Measurements from ENCODE around the gene PLXDC1. TPM values are rescaled to one million over a fixed set of nuclear protein-coding genes. Genes with fewer than 3 reads are reported as not detected.

The PLXDC1 gene
- total and polyA plus RNA-seq, 12 donors = 1.3 to 5.6 (median 3.9) TPM

DNA sequence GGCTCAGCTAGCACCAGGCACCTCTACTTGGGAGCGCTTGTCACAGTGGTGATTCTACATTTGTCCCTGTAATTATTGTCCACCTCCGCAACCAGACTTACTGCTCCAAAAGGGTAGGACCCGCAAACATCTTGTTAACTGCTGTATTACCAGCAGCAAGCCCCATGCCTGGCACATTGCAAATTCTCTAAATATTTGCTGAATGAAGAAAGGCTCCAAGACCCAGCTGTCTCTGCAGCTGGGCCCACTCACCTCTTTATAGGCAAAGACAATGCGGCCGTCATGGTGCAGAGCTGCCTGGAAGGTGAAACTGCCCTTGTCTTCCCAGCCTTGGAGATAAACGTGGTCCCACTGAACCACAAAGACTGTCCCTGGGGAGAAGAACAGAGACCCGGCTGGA, 44.3 kb downstream of the PLXDC1 start:
- TF ChIP-seq POLR2A (IDR thresholded peaks at IDR 0.05) = no peak
- TF ChIP-seq, protein P1, sequence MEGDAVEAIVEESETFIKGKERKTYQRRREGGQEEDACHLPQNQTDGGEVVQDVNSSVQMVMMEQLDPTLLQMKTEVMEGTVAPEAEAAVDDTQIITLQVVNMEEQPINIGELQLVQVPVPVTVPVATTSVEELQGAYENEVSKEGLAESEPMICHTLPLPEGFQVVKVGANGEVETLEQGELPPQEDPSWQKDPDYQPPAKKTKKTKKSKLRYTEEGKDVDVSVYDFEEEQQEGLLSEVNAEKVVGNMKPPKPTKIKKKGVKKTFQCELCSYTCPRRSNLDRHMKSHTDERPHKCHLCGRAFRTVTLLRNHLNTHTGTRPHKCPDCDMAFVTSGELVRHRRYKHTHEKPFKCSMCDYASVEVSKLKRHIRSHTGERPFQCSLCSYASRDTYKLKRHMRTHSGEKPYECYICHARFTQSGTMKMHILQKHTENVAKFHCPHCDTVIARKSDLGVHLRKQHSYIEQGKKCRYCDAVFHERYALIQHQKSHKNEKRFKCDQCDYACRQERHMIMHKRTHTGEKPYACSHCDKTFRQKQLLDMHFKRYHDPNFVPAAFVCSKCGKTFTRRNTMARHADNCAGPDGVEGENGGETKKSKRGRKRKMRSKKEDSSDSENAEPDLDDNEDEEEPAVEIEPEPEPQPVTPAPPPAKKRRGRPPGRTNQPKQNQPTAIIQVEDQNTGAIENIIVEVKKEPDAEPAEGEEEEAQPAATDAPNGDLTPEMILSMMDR (IDR thresholded peaks at IDR 0.05) = no peak
- Histone ChIP-seq H3K27ac (no peak overlapping the region), H3K4me3 (no peak overlapping the region), H3K4me1 (replicated peaks in 1 of 2) (no peaks in the 10 kb centered on the region), H3K9me3 (replicated peaks in 1 of 3) (no peaks in the 10 kb centered on the region), H3K27me3 (no peaks in the 10 kb centered on the region), H3K36me3 (replicated peaks in 1 of 2) (no peaks in the 10 kb centered on the region)
- WGBS, 4 donors = 73 to 86% (median 84%) methylated on average over 7 of the region's 7 CpGs
- intact Hi-C loops (cut with DNase I) = no loop called here
- no peak for DNase-seq

DNA sequence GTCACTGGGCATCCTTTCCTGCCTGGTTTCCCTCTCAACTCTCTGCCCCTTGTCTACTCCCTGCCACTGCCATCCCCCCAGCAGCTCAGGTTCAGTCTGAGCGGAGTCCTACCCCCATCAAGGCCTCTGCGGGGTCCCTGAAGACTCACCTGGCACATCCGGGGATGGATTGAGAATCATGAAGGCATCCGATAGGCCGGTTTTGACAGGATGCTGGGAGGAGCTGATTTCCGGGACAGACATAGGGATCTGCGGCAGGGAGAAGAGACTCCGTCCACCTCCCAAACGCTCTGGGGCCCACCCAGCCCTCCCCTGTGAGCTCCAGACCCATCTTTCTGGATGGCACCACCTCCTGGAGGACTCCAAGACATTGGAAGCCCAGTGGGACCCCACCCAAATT, 45.7 kb downstream of the PLXDC1 start:
- Histone ChIP-seq H3K9me3 (replicated peaks in 1 of 3) (no peaks in the 10 kb centered on the region), H3K27me3 (no peaks in the 10 kb centered on the region), H3K4me1 (replicated peaks in 1 of 2) (no peaks in the 10 kb centered on the region), H3K4me3 (no peak overlapping the region), H3K27ac (no peak overlapping the region), H3K36me3 (replicated peaks in 1 of 2) (no peaks in the 10 kb centered on the region)
- WGBS, 4 donors = 75 to 94% (median 82%) methylated on average over 9 of the region's 9 CpGs
- intact Hi-C loops (cut with DNase I) = no loop called here
- TF ChIP-seq, protein P1 (IDR thresholded peaks at IDR 0.05) = no peak
- no peak for TF ChIP-seq POLR2A (IDR thresholded peaks at IDR 0.05)
- no peak for DNase-seq

DNA sequence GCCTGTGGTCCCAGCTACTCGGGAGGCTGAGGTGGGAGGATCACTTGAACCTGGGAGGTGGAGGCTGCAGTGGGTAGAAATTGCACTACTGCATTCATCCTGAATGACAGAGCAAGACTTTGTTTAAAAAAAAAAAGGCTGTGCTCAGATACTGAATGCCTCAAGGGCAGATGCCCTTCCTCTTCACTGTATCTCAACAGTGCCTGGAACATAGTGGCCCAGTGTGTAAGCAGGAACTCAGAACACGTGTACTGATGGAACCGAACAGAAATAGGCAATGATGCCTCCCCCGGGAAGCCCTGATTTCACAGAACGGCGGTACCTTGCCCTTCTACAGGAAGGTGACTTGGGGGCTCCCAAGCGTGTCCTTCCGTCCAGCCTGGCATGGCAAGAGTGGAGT, 46.8 kb downstream of the PLXDC1 start:
- DNase-seq = no peak
- Histone ChIP-seq H3K4me1 (replicated peaks in 1 of 2) (peaks cover 0 to 2% of the 10 kb centered on the region in 2 donors), H3K27ac (no peak overlapping the region), H3K36me3 (replicated peaks in 1 of 2) (no peaks in the 10 kb centered on the region), H3K9me3 (replicated peaks in 1 of 3) (no peaks in the 10 kb centered on the region), H3K27me3 (no peaks in the 10 kb centered on the region), H3K4me3 (no peak overlapping the region)
- WGBS, 4 donors = 81 to 87% (median 84%) methylated on average over 8 of the region's 8 CpGs
- intact Hi-C loops (cut with DNase I) = no loop called here
- TF ChIP-seq, protein P1 (IDR thresholded peaks at IDR 0.05) = no peak

DNA sequence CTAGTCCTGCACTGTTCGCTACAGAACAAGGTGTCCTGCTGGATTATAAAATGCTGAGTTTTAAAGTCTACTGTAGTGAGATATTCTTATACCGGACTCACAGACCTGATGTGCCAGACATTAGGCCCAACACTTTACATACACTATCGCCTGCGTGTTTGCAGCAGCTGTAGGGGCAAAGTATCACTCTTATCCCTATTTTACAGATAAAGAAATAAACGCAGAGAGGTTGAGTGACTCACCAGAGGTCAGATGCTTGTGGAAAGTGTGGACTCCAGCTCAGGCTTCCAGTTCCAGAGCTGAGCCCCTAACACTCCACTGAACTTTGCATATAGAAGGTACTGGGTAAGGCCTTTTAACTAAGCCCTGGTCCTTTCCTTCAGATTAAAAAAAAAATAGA, 47.4 kb downstream of the PLXDC1 start:
- intact Hi-C loops (cut with DNase I) = no loop called here
- TF ChIP-seq, protein P1 (IDR thresholded peaks at IDR 0.05) = no peak
- TF ChIP-seq POLR2A (IDR thresholded peaks at IDR 0.05) = no peak

More for the DNA sequence above, 47.4 kb downstream of the PLXDC1 start:
- H3K4me1 ChIP-seq (replicated peaks in 1 of 2) = peaks cover 0 to 8% of the 10 kb centered on the region in 2 donors
- no peaks in the 10 kb centered on the region for H3K36me3 ChIP-seq (replicated peaks in 1 of 2)
- peak overlapping the region in 1 of 5 donors; percentile 10 for H3K27ac ChIP-seq
- no peak for DNase-seq
- H3K9me3 ChIP-seq (replicated peaks in 1 of 3) = no peaks in the 10 kb centered on the region
- H3K27me3 ChIP-seq = no peaks in the 10 kb centered on the region
- no peak overlapping the region for H3K4me3 ChIP-seq
- WGBS, 4 donors = 63 to 76% (median 73%) methylated on average over 5 of the region's 5 CpGs

Data from adrenal gland (tissue), 12 donors.